GM19023 (cell line): ENCODE data around the gene MAPRE3.
A peak's percentile ranks its signal among the peaks of the same experiment; 100 is the strongest.
"Not testable (repeated sequence)": the region's sequence is repeated elsewhere in the genome, so short reads cannot be mapped to it uniquely, and the experiment has no call there.

Source experiments
- ATAC-seq: cut with Tn5 transposase; IDR thresholded peaks from one replicate; pipeline ENCODE4 v1.9.1; 2021; ENCODE audit warnings: mild to moderate bottlenecking, moderate library complexity; ENCODE audit not compliant: unreplicated experiment

Gene MAPRE3

DNA sequence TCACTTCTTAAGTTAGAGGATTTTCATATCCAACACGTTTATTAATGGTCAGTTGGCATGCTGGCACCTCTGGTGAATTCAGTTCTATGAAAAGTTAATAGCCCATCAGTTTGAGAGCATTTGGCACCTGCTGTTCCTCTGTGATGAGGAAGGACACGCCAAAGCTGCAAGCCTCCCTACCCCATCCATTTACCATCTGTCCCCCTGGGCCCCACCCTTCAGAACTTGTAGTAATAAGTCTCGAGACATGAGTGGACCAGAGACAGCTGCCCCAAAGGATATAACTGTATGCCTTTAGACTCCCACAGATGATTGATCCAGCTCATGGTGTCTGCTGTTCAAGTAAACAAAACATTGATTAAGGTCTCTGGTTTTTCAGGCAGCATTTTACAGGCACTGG, 94.7 kb downstream of the MAPRE3 start:
- no peak for ATAC-seq

DNA sequence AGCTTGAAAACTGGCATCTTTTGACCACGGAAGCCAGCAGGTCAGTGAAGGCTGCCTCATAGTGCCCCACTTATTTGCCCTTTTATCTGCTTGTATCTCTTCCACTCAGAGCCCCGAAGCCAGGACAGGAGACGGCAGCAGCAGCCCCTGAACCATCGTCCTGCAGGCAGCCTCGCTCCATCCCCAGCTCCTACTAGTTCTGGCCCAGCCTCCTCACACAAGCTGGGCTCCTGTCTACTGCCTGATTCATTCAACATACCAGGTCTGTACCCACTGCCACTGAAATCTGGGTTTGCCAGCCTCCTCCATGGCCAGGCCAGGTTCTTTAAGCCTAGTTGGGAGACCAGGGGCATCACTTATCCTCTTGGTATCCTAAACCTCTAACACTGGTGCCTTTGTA, 96.9 kb downstream of the MAPRE3 start:
- no peak for ATAC-seq

DNA sequence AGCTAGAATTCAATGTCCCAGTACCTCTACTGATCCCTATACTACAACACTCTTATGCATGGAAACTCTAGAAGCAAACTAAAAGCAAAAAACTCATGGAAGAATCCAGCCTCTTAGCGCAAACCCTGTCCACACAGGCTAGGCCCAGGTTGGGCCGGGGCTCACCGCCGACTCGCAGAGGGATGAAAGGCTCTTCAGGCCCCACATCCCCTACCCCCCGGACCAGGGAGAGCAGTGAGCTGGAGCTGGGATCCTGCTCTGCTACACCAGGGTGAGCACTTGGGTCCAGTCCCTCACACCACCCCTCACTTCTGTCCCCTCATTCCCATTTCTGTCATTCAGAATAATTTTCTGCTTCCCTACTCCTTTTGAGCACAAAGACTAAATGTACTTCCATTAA, 99.0 kb downstream of the MAPRE3 start:
- ATAC-seq, result no peak

DNA sequence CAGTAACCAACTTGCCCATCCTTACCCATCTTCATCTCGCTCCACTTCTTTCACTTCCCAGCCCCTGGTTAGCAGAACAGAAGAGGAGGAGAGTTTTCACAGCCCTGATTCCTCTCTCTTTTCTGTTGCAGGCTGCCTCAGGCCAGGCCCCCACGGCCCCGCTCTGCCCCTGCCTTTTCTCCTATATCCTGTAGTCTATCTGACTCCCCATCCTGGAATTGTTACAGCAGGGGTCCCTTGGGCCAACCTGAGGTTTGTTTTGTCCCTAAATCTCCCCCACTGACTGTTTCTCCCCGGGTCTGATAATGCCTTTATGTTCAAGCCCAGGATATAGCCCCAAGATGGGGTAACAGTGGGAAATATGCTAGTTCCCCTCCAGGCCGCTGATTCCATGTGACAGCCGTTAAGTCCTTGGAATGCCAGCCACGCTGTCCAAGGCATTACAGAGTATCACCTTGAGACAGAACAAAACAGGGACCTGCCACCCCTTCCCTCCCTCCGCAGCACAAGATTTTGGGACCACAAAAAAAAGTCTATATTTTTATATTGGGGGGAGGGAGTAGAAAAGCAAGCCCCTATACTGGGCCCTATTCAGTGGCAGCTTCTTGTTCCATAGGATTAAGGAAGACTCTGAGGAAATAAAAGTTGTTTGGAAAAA, 99.7 kb downstream of the MAPRE3 start:
- no peak for ATAC-seq

DNA sequence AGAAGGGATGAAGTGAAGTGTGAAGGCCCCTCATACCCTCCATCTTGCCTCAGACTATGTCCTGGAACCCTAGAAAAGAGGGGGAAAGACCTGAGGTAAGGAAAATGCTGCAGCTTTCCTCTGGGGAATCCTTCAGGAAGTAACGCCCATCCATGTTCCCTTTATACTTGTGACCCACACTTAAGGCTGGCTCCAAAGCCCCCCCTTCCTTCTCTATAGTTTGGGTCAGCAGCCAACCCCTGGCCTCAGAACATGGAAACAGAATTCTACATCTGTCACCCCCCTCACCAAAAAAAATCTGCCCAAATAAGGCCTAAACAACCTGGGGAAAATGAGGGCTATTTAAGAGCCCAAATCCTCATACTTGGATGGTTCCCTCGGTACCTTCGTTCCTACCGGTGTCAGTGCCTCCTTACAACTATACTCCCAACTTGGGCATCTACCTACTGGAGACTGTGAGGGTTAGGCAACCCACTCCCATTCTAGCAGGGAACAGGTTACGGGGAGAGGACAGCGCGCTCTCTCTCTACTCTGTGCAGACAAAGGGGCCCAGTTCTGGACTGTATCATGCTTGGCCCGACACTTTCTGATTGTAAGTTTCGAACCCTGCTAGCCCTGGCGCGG, 100.3 kb downstream of the MAPRE3 start:
- ATAC-seq, result no peak

DNA sequence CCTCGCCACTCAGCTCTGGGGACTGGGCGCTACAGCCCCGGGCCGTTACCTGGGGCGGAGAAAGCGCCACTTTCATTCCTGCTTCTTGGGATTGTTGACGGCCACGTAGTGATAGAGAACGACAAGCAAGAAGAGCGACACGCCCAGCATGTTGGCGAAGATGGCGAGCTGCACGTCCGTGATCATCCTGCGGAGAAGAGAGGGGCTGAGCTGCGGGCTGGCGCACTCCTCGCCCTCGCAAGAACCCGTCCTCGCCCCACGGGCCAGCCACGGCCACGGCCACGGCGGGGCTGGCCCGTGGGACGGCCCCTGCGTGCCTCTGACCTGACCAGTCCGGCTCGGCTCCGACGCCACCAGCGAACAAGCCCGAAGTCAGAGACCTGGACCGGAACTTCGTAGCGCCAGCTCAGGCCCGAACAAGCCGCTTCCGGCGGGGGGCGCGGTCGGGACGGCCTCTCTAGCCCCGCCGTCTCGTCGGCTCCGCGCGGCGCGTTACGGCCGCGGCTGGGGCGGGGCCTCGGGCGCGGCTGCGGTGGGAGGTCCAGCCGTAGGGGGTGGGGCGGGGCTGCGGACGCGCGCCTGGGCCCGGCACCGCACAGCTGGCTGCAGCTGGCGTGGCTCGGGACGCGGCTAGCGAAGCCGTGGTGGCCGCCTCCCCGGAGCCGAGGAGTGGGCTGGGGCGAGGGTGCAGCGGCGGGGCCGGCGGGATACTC, 101.0 kb downstream of the MAPRE3 start, which contains the start of gene OST4:
TSS of gene OST4 (minus strand) at position 378 of the 713 bp plus-strand sequence.
- peak; percentile 83 for ATAC-seq

DNA sequence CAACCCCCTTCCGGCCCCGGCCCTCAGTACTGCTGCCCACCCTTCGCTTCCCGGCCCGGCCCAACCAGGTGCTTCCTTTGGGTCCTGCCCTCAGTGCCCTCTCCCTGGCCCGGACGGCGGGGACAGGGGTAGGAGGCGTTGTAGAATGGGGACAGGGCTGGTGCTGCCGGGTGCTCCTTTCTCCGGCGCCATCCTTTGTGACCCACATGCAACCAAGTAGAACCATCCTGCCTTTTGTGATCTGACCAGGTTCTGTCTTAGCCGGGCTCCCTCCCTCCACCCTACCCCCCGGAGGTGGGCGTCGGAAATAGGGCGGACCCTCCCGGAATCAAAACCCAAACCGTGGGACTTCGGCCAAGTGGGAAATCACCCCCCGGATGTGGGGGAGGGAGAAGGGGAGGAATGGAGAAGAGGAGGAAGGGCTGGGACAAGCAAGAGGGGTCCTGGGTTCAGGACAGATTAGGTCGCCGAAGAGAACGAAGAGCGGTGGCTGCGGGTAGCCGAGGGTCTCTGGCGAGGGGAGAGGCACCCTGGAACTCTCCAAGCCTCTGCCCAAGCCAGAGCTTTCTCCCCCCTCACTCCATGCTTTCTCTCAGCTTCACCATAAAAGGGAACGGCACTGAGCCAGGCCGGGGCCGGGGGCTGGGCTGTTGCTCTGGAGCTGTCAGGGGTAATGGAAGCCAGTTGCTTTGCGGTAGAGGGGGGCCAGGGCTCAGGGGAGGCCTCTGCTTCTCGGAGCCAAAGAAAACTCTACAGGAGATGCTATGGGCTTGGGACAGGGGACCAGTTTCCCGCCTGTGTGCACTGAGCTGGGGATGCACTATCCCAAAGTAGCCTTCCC, 101.8 kb downstream of the MAPRE3 start:
- peak; percentile 14 for ATAC-seq

DNA sequence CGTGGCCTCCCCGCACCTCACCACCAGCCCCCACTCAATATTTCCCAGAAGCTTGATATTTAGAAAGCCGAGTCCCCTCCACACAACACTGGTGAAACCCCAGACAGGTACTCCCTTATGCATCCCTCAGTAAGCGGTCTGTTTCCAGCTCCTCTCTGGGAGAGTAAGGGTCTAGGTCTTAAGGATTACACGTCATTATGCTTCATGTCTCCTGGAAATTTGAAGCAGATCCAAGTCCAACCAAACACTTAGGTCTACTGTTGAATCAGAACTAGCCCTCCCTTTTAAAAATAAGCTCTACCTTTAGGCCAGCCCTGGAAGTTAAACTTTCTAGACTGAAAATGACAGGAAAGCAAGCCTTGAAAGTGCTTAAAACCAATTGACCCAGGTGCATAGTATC, 102.5 kb downstream of the MAPRE3 start:
- ATAC-seq, result no peak

DNA sequence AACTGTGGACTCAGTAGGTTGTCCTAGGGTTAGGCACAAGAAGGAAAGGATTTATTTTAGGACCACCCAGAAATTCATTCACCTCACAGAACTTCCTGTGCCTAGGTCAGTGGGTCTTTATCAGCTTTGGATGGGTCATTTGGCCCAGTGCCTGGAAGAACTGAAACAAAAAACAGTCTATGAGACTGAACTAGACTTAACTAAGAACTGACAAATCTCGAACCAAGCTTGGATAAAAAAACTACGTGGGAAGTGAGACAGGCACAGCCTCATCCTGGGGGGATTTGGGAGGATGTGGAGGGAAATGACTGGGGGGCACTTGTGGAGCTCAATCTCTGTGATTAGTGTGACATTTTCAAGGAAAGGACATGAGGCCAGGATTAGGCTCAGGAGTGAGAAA, 103.3 kb downstream of the MAPRE3 start:
- ATAC-seq, result no peak

DNA sequence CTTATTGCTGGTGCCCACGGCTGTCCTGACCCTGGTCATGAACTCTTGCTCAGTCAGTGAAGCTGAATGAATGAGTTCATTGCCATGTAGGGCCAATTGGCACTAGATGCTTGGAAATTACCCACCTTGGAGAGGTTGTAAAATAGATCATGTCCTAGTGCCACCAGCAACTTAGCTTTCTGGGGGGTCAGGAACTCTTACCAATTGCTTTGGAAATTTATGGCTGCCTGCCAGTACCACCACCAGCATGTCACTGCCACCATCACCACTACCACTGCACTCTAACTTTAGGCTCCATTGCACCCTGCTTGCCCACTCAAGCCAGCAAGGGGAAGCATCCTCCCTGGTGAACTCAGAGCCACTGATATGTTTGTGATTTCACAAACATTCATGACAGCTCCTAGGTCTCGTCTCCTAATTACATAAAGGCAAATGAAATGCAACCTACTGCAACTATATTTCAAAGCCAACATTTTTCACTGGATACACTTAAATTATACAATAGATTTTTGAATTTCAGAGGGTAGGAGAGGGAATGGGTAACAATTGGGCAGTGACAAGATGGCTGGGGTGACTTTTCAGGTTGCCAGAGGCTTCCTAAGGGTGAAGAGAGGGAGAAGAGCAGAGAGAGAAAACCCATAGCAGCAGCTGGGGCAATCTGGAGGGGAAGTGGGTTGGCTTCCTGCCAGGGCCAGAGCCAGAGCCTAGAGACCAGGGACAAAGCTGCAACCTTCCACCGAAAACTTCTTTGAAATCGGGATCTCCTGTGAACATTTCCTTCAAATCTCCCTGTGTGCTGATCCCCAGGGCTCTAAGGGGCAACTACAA, 104.5 kb downstream of the MAPRE3 start:
- ATAC-seq, result no peak

DNA sequence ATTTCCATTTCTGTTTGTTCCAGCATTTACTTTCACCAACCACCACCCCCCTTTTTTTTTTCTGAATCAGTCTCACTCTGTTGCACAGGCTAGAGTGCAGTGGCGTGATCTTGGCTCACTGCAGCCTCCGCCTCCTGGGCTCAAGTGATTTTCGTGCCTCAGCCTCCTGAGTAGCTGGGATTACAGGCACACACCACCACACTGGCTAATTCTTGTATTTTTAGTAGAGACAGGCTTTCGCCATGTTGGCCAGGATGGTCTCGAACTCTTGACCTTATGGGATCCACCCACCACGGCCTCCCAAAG, 105.1 kb downstream of the MAPRE3 start:
- not testable (repeated sequence) for ATAC-seq

DNA sequence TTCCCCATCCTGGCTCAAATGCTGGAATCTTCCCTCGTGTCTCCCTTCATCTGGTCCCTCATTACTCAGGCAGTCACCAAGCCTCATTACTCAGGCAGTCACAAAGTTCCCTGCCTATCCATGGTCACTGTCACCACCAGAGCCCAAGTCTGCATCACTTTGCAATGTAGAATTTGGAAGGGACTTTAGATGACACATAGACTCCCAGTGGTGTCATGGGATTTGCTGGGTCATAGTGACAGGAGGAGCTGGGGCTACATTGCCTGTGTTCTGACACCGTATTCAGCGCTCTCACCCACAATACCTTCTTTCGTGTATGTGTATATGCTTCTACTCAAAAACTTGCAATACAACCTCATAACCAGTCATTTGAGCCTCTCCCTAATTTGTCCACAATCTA, 105.9 kb downstream of the MAPRE3 start:
- no peak for ATAC-seq
